GM12878 (cell line): Measurements from ENCODE around the gene PDILT. TPM values are rescaled to one million over a fixed set of nuclear protein-coding genes. Genes with fewer than 3 reads are reported as not detected.

Experiments
- ATAC-seq: fragments of 200-7000 bp; cut with Tn5 transposase; 3 replicates; pipeline ENCODE4 v1.9.1; 2020; ENCODE audit warnings: mild to moderate bottlenecking, moderate library complexity
- BruUV-seq: library from RNA; stranded (reverse); fragments of 400-500 nt; replicated peaks from 2 replicates; lab custom pipeline; 2021; lab: Mats Ljungman, UMichigan
- CTCF ChIA-PET: fragments of 300-600 bp; sonication (Branson Sonifier 250); formaldehyde crosslinking; extraction: SDS; loops from one replicate; lab custom pipeline; 2021; ENCODE audit warnings: inconsistent platforms; lab: Yijun Ruan, JAX
- POLR2A ChIA-PET: fragments of 350-600 bp; formaldehyde crosslinking; extraction: SDS; loops from one replicate; lab custom pipeline; 2021; ENCODE audit warnings: inconsistent platforms; lab: Charles Lee
- RAD21 ChIA-PET: fragments of 300-600 bp; sonication (Branson Sonifier 250); formaldehyde crosslinking; loops from one replicate; lab custom pipeline; 2023; ENCODE audit warnings: antibody characterized with exemption; ENCODE audit not compliant: unreplicated experiment; lab: Charles Lee
- SMC1A ChIA-PET: fragments of 300-600 bp; sonication (Branson Sonifier 250); formaldehyde crosslinking; loops from one replicate; lab custom pipeline; 2023; ENCODE audit not compliant: unreplicated experiment, uncharacterized antibody; lab: Charles Lee
- DNase-seq: peaks from one replicate; pipeline ENCODE4 v3.0.0-alpha.2; 2011; ENCODE audit warnings: low read depth, low spot score
- FAIRE-seq: peaks from 3 replicates; lab custom pipeline; 2011; peaks lifted over from hg19 to GRCh38; lab: Jason Lieb, UNC
- H2AFZ ChIP-seq: 2 replicates; pipeline ENCODE4 v1.6.0; 2011; ENCODE audit warnings: low read depth, low read length, control low read depth; ENCODE audit not compliant: control insufficient read depth
- H3K27ac ChIP-seq: 2 replicates; pipeline ENCODE4 v1.5.1; 2011; ENCODE audit warnings: control low read depth; ENCODE audit not compliant: control insufficient read depth, insufficient read depth
- H3K27me3 ChIP-seq, 2 experiments: replicated peaks in 1 of 2; 2 replicates each; pipeline versions ENCODE4 v1.6.0 to v1.6.1; 2011; ENCODE audit warnings: low read length in 1 of 2; ENCODE audit not compliant: control insufficient read depth in 2 of 2, insufficient read depth in 2 of 2
- H3K36me3 ChIP-seq, 2 experiments: 2 replicates each; pipeline ENCODE4 v1.5.1; 2011; ENCODE audit warnings: low read length in 1 of 2; ENCODE audit not compliant: control insufficient read depth in 2 of 2, insufficient read depth in 2 of 2
- H3K4me1 ChIP-seq: 2 replicates; pipeline ENCODE4 v1.6.1; 2011; ENCODE audit warnings: mild to moderate bottlenecking, low read length, moderate library complexity, mixed read lengths; ENCODE audit not compliant: control insufficient read depth, insufficient read depth
- H3K4me2 ChIP-seq: 2 replicates; pipeline ENCODE4 v1.6.0; 2011; ENCODE audit warnings: control low read depth; ENCODE audit not compliant: control insufficient read depth, insufficient read depth
- H3K4me3 ChIP-seq: fragments of 200-600 bp; sonication (generic); 2 replicates; pipeline ENCODE4 v1.5.1; 2016
- H3K79me2 ChIP-seq: 2 replicates; pipeline ENCODE4 v1.6.0; 2011; ENCODE audit warnings: low read length; ENCODE audit not compliant: control insufficient read depth, insufficient read depth
- H3K9ac ChIP-seq: 2 replicates; pipeline ENCODE4 v1.8.0; 2011; ENCODE audit warnings: low read length, control low read depth, mixed read lengths; ENCODE audit not compliant: control insufficient read depth, insufficient read depth
- H3K9me3 ChIP-seq: replicated peaks from 3 replicates; pipeline ENCODE4 v1.5.1; 2011; ENCODE audit warnings: mild to moderate bottlenecking, low read length; ENCODE audit not compliant: control insufficient read depth, insufficient read depth
- H4K20me1 ChIP-seq: 2 replicates; pipeline ENCODE4 v1.6.0; 2011; ENCODE audit not compliant: control insufficient read depth, insufficient read depth
- ASH2L ChIP-seq: fragments of 300-600, 200-600 bp; sonication (generic); IDR thresholded peaks from 2 replicates; pipeline ENCODE4 v1.6.1; 2017; ENCODE audit warnings: low read depth, mild to moderate bottlenecking, borderline replicate concordance
- ATF7 ChIP-seq: fragments of 450-650 bp; IDR thresholded peaks from 2 replicates; pipeline ENCODE4 v1.6.1; 2016; ENCODE audit warnings: low read depth, mild to moderate bottlenecking
- BRCA1 ChIP-seq: IDR thresholded peaks from 2 replicates; pipeline ENCODE4 v1.6.1; 2011; ENCODE audit warnings: low read depth, low read length, improper control_type of control experiment
- CHD2 ChIP-seq: IDR thresholded peaks from 2 replicates; pipeline ENCODE4 v1.6.1; 2011; ENCODE audit warnings: low read depth, low read length, improper control_type of control experiment, borderline replicate concordance
- EGR1 ChIP-seq, 2 experiments: IDR thresholded peaks; 1 replicate in 1 of 2; 2 replicates in 1 of 2; pipeline ENCODE4 v1.6.1; 2011 to 2012; ENCODE audit warnings: low read depth in 2 of 2, low read length in 2 of 2, borderline replicate concordance in 1 of 2, mild to moderate bottlenecking in 1 of 2, moderate library complexity in 1 of 2
- ESRRA ChIP-seq: IDR thresholded peaks from 2 replicates; pipeline ENCODE4 v1.6.1; 2012; ENCODE audit warnings: mild to moderate bottlenecking, low read length, improper control_type of control experiment
- IKZF2 ChIP-seq, 2 experiments: fragments of 450-650 bp; IDR thresholded peaks; 2 replicates each; pipeline ENCODE4 v1.6.1; 2017; ENCODE audit warnings: mild to moderate bottlenecking in 2 of 2, moderate library complexity in 2 of 2
- JUND ChIP-seq: IDR thresholded peaks from 2 replicates; pipeline ENCODE4 v1.6.1; 2012; ENCODE audit warnings: low read depth, mild to moderate bottlenecking, low read length, improper control_type of control experiment, moderate library complexity
- NBN ChIP-seq: fragments of 450-650 bp; IDR thresholded peaks from 2 replicates; pipeline ENCODE4 v1.6.1; 2016
- RELA ChIP-seq: fragments of 450-650 bp; IDR thresholded peaks from 2 replicates; pipeline ENCODE4 v1.8.0; 2014; ENCODE audit warnings: borderline replicate concordance; ENCODE audit not compliant: partially characterized antibody
- SP1 ChIP-seq: IDR thresholded peaks from one replicate; pipeline ENCODE4 v1.6.1; 2011; ENCODE audit warnings: low read depth, low read length
- SREBF1 ChIP-seq: IDR thresholded peaks from 2 replicates; pipeline ENCODE4 v1.6.1; 2012; ENCODE audit warnings: mild to moderate bottlenecking, low read length
- WRNIP1 ChIP-seq: IDR thresholded peaks from 2 replicates; pipeline ENCODE4 v1.6.1; 2011; ENCODE audit warnings: low read depth, low read length, improper control_type of control experiment, borderline replicate concordance
- ZNF274 ChIP-seq: IDR thresholded peaks from one replicate; pipeline ENCODE4 v1.8.0; 2011; ENCODE audit not compliant: insufficient read length, insufficient read depth
- WGBS: methylation state at CpG from one replicate; pipeline ENCODE4 v1.1.6; 2016; ENCODE audit warnings: low lambda C conversion rate; ENCODE audit not compliant: insufficient replicate concordance, insufficient coverage; ENCODE audit errors: missing lambda C conversion rate; 5-methylcytosine and 5-hydroxymethylcytosine counted together
- in situ Hi-C: fragments of 300-500 bp; cut with MboI; formaldehyde crosslinking; loops from 9 replicates; pipeline ENCODE4 v1.14.3; 2018; ENCODE audit warnings: mixed read lengths
- intact Hi-C: fragments of 100-400 bp; cut with micrococcal nuclease; formaldehyde crosslinking; loops from one replicate; pipeline ENCODE4 v1.14.2; 2022; ENCODE audit not compliant: unreplicated experiment
- polyA plus RNA-seq, 11 experiments: library from polyadenylated mRNA; depleted of rRNA in 4 of 11; unstranded in 6 of 11; stranded (reverse) in 5 of 11; fragments of >200 nt; fragmentation: Nextera tagmentation in 4 of 11; fragmentation: Illumina TruSeq in 1 of 11; extraction: Ambion mirVana in 4 of 11; extraction: Trizol in 1 of 11; gene quantifications; 1 replicate in 1 of 11; 2 replicates in 10 of 11; pipeline versions ENCODE4 v1.2.1 to v1.2.3, GENCODE V29; 2011 to 2016; ENCODE audit warnings: inconsistent platforms in 2 of 11, missing spikeins in 2 of 11, low read depth in 1 of 11
- total RNA-seq, 4 experiments: library from RNA; depleted of rRNA in 3 of 4; stranded (reverse); fragments of >200 nt in 3 of 4; fragmentation: Illumina TruSeq in 1 of 4; extraction: Trizol in 1 of 4; gene quantifications; 2 replicates each; pipeline versions ENCODE4 v1.2.1 to v1.2.3, GENCODE V29; 2013 to 2021

Gene PDILT
- total and polyA plus RNA-seq, 10 of the 15 experiments (the other 5 are each of a cell fraction or from before 2014, with no cell fraction given), result not detected

- Histone ChIP-seq H3K27ac (no peak overlapping the region), H3K4me3 (no peak overlapping the region), H3K9ac (no peak overlapping the region), H3K9me3 (no peaks in the 10 kb centered on the region), H3K4me1 (no peaks in the 10 kb centered on the region)
- no TSS peak for BruUV-seq
- no peak for ATAC-seq
- intact Hi-C loops, result no loop called here
- CTCF ChIA-PET, result interaction anchor here (1.2 kb wide), 1 partner anchor 9 kb away, joined by 3 read pairs; no protein-coding TSS in a partner anchor
- no peak for TF ChIP-seq BRCA1
- TF ChIP-seq WRNIP1, result no peak
- no peak for TF ChIP-seq EGR1 (IDR thresholded peaks at IDR 0.05; ENCODE audit: borderline replicate concordance in 1 of 2, low read depth in 2 of 2, low read length in 2 of 2)
- TF ChIP-seq NBN, result no peak
- no peak for TF ChIP-seq SREBF1
- no peak for TF ChIP-seq ATF7
- TF ChIP-seq, all 136 proteins: peak for 0
- Histone ChIP-seq H3K36me3 (no peaks in the 10 kb centered on the region), H2AFZ (no peak overlapping the region), H3K4me2 (no peak overlapping the region), H3K79me2 (no peaks in the 10 kb centered on the region), H4K20me1 (no peaks in the 10 kb centered on the region), H3K27me3 (no peaks in the 10 kb centered on the region)
- ChIA-PET SMC1A (interaction anchor here (1.2 kb wide), 1 partner anchor 12 kb away, joined by 3 read pairs; no protein-coding TSS in a partner anchor), RAD21 (no interaction called here), POLR2A (no interaction called here)
- 61% methylated on average over 9 of the region's 9 CpGs for WGBS
- in situ Hi-C loops, result no loop called here
- no peak for DNase-seq
- FAIRE-seq, result no peak
These were observed 80.9 kb downstream of the PDILT start for GRCh38 chr16:20323591-20324117.

- ChIA-PET RAD21 (no interaction called here), POLR2A (no interaction called here), SMC1A (interaction anchor here (0.9 to 1.2 kb wide), 2 partner anchors 13 to 14 kb away, joined by 3 read pairs; no protein-coding TSS in a partner anchor), CTCF (no interaction called here)
- BruUV-seq, result no TSS peak
- TF ChIP-seq JUND (no peak), IKZF2 (IDR thresholded peaks at IDR 0.05) (no peak), CHD2 (no peak), RELA (no peak), SP1 (no peak), ASH2L (no peak), ESRRA (no peak), ZNF274 (no peak)
- Histone ChIP-seq H3K27me3 (no peaks in the 10 kb centered on the region), H2AFZ (no peak overlapping the region), H4K20me1 (no peaks in the 10 kb centered on the region), H3K27ac (no peak overlapping the region), H3K9ac (no peak overlapping the region), H3K9me3 (no peaks in the 10 kb centered on the region), H3K79me2 (no peaks in the 10 kb centered on the region), H3K36me3 (no peaks in the 10 kb centered on the region), H3K4me3 (no peak overlapping the region), H3K4me1 (no peaks in the 10 kb centered on the region), H3K4me2 (no peak overlapping the region)
- WGBS, result 39% methylated on average over 4 of the region's 4 CpGs
- FAIRE-seq (no peak), DNase-seq (no peak), ATAC-seq (no peak)
- intact Hi-C loops (no loop called here), in situ Hi-C loops (no loop called here)
These were observed 81.8 kb downstream of the PDILT start for GRCh38 chr16:20322696-20323095.
